Measurements from ENCODE around the gene CDC16. TPM values are rescaled to one million over a fixed set of nuclear protein-coding genes. Genes with fewer than 3 reads are reported as not detected.
"Not testable (repeated sequence)": the region's sequence is repeated elsewhere in the genome, so short reads cannot be mapped to it uniquely, and the experiment has no call there.

Gene CDC16
- total and polyA plus RNA-seq, 2 of the 8 experiments (the other 6 are each of a cell fraction or from before 2014, with no cell fraction given): 42.5 to 83.4 TPM

DNA sequence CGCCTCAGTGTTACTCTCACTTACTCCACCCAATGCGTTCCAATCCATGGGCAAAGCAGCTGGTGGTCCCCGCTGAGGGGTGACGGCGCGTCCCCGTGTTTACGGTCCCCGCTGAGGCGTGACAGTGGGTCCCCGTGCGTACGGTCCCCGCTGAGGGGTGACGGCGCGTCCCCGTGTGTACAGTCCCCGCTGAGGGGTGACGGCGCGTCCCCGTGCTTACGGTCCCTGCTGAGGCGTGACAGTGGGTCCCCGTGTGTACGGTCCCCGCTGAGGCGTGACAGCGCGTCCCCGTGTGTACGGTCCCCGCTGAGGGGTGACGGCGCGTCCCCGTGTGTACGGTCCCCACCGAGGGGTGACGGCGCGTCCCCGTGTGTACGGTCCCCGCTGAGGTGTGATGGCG, 36.1 kb upstream of the CDC16 start (continued):
- TF ChIP-seq, protein P1, sequence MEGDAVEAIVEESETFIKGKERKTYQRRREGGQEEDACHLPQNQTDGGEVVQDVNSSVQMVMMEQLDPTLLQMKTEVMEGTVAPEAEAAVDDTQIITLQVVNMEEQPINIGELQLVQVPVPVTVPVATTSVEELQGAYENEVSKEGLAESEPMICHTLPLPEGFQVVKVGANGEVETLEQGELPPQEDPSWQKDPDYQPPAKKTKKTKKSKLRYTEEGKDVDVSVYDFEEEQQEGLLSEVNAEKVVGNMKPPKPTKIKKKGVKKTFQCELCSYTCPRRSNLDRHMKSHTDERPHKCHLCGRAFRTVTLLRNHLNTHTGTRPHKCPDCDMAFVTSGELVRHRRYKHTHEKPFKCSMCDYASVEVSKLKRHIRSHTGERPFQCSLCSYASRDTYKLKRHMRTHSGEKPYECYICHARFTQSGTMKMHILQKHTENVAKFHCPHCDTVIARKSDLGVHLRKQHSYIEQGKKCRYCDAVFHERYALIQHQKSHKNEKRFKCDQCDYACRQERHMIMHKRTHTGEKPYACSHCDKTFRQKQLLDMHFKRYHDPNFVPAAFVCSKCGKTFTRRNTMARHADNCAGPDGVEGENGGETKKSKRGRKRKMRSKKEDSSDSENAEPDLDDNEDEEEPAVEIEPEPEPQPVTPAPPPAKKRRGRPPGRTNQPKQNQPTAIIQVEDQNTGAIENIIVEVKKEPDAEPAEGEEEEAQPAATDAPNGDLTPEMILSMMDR (IDR thresholded peaks at IDR 0.05; ENCODE audit: control extremely low read depth in 1 of 3, insufficient read depth in 1 of 3, low read depth in 1 of 3, low read length in 3 of 3): no peak
- TF ChIP-seq RXRA (IDR thresholded peaks at IDR 0.05; ENCODE audit: insufficient read depth, low read depth, low read length): no peak
- no peak for TF ChIP-seq SP1 (IDR thresholded peaks at IDR 0.05; ENCODE audit: low read depth, low read length)

DNA sequence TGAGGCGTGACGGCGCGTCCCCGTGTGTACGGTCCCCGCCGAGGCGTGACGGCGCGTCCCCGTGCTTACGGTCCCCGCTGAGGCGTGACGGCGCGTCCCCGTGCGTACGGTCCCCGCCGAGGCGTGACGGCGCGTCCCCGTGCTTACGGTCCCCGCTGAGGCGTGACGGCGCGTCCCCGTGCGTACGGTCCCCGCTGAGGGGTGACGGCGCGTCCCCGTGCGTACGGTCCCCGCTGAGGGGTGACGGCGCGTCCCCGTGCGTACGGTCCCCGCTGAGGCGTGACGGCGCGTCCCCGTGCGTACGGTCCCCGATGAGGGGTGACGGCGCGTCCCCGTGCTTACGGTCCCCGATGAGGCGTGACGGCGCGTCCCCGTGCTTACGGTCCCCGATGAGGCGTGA, 35.2 kb upstream of the CDC16 start:
- H3K14ac ChIP-seq (ENCODE audit: insufficient read length); H4K8ac ChIP-seq (ENCODE audit: extremely low read depth, insufficient read depth, low read length); H3K4me1 ChIP-seq (replicated peaks in 1 of 4; ENCODE audit: control insufficient read depth in 3 of 4, insufficient read depth in 4 of 4, low read length in 3 of 4); H3K56ac ChIP-seq (replicated peaks; ENCODE audit: insufficient read length, low read depth, low read length); H4K20me1 ChIP-seq (replicated peaks in 1 of 2; ENCODE audit: control insufficient read depth in 1 of 2, insufficient read depth in 2 of 2, low read length in 2 of 2); H2AK5ac ChIP-seq (ENCODE audit: low read depth, low read length); H2BK20ac ChIP-seq (ENCODE audit: low read length); H3K4me3 ChIP-seq (ENCODE audit: extremely low read depth in 1 of 4, insufficient read depth in 2 of 4, low read depth in 3 of 4, low read length in 4 of 4); H3K36me3 ChIP-seq (ENCODE audit: control insufficient read depth in 2 of 4, insufficient read depth in 4 of 4, low read length in 3 of 4); H3K79me1 ChIP-seq (ENCODE audit: low read depth, low read length); H3K9ac ChIP-seq (replicated peaks in 1 of 4; ENCODE audit: extremely low read depth in 1 of 4, low read depth in 3 of 4, low read length in 3 of 4); POLR2A ChIA-PET (ENCODE audit: partially characterized antibody); H3K18ac ChIP-seq (ENCODE audit: extremely low read depth, low read length); DNase-seq (ENCODE audit: low read depth in 1 of 2, low spot score in 2 of 2); H4K5ac ChIP-seq (ENCODE audit: insufficient read length, low read depth, low read length); H2BK12ac ChIP-seq (ENCODE audit: low read depth, low read length); H2BK120ac ChIP-seq (replicated peaks; ENCODE audit: low read depth, low read length); H3K4ac ChIP-seq (replicated peaks; ENCODE audit: insufficient read length, low read depth, low read length); H3K23me2 ChIP-seq (ENCODE audit: low read depth, low read length); H3K23ac ChIP-seq (ENCODE audit: insufficient read length); H2BK15ac ChIP-seq (ENCODE audit: low read length); FAIRE-seq; H3K9me3 ChIP-seq (ENCODE audit: insufficient read depth in 2 of 2, low read depth in 1 of 2, low read length in 1 of 2); H2BK5ac ChIP-seq (ENCODE audit: low read depth, low read length); H4K91ac ChIP-seq (replicated peaks; ENCODE audit: insufficient read length, low read length); H3K4me2 ChIP-seq (ENCODE audit: insufficient read depth in 1 of 2, low read depth in 2 of 2, low read length in 2 of 2); H3K79me2 ChIP-seq (ENCODE audit: control insufficient read depth in 1 of 2, insufficient read depth in 2 of 2, low read length in 2 of 2); H2AFZ ChIP-seq (ENCODE audit: low read length); H3K27ac ChIP-seq (ENCODE audit: low read depth, low read length); H3K27me3 ChIP-seq (replicated peaks in 1 of 4; ENCODE audit: control insufficient read depth in 3 of 4, extremely low read depth in 1 of 4, insufficient read depth in 3 of 4, low read length in 3 of 4): not testable (repeated sequence)
- CTCF ChIA-PET (ENCODE audit: partially characterized antibody): interaction anchor here (0.6 kb wide), 1 partner anchor 11 kb away, joined by 3 read pairs; no protein-coding TSS in a partner anchor
- 93% methylated on average over 35 of the region's 75 CpGs; no CpG with 5 or more reads in 1 of the 2 experiments for WGBS, 2 experiments (ENCODE audit: extremely low coverage in 1 of 2, insufficient coverage in 1 of 2, insufficient read length in 1 of 2, insufficient replicate concordance in 2 of 2, low coverage in 1 of 2, low lambda C conversion rate in 2 of 2, missing lambda C conversion rate in 1 of 2)
